Breast epithelium (tissue), 4 donors: ENCODE results near the gene PLPP3. TPM values are rescaled to one million over a fixed set of nuclear protein-coding genes. Genes with fewer than 3 reads are reported as not detected.
A peak's percentile ranks its signal among the peaks of the same experiment; 100 is the strongest.

Source experiments
- DNase-seq, 2 donors: peaks; one replicate each; pipeline ENCODE4 v3.0.0-alpha.2; 2019; ENCODE audit warnings: low spot score in 2 of 2
- H3K27ac ChIP-seq, 2 donors: fragments of 200-600 bp; sonication (generic) in 1 of 2; one replicate each; pipeline ENCODE4 v1.5.1; 2016 to 2019; ENCODE audit warnings: mild to moderate bottlenecking in 1 of 2
- H3K27me3 ChIP-seq, 2 donors: fragments of 200-600 bp; sonication (generic) in 1 of 2; one replicate each; pipeline versions ENCODE4 v1.5.1 to v1.6.0; 2017 to 2019; ENCODE audit warnings: control low read depth in 1 of 2, mild to moderate bottlenecking in 1 of 2
- H3K36me3 ChIP-seq: fragments of 200-600 bp; one replicate; pipeline ENCODE4 v1.5.1; 2019
- H3K4me1 ChIP-seq, 2 donors: fragments of 200-600 bp; sonication (generic); one replicate each; pipeline ENCODE4 v1.5.1; 2016 to 2019; ENCODE audit warnings: control low read depth in 1 of 2
- H3K4me3 ChIP-seq, 3 donors: fragments of 200-600 bp; sonication (generic); 1 replicate in 2 of 3; 2 replicates in 1 of 3; pipeline ENCODE4 v1.5.1; 2016 to 2019; ENCODE audit warnings: mild to moderate bottlenecking in 3 of 3, moderate library complexity in 2 of 3
- H3K9me3 ChIP-seq, 2 donors: fragments of 200-600 bp; sonication (generic) in 1 of 2; one replicate each; pipeline ENCODE4 v1.5.1; 2016 to 2019; ENCODE audit warnings: control low read depth in 1 of 2
- POLR2A ChIP-seq: fragments of 450-650 bp; IDR thresholded peaks from one replicate; pipeline ENCODE4 v1.6.1; 2016; ENCODE audit warnings: antibody characterized with exemption, mild to moderate bottlenecking, moderate library complexity
- POLR2AphosphoS5 ChIP-seq, 3 donors: sonication (generic); formaldehyde crosslinking; IDR thresholded peaks; one replicate each; pipeline ENCODE4 v1.6.1; 2017; ENCODE audit warnings: antibody characterized with exemption in 3 of 3
- intact Hi-C: fragments of 100-400 bp; cut with DNase I; formaldehyde crosslinking; loops from one replicate; pipeline ENCODE4 v1.15.1; 2023; ENCODE audit warnings: low total_unique reads
- total RNA-seq, 3 donors: library from RNA; depleted of rRNA; stranded (reverse); fragments of >200 nt; gene quantifications; one replicate each; pipeline ENCODE4 v1.1.0, GENCODE V29; 2016
- TF ChIP-seq, protein P1 (sequence below), 3 donors: fragments of 450-650 bp; IDR thresholded peaks; one replicate each; pipeline ENCODE4 v1.5.1; 2016 to 2017; ENCODE audit warnings: antibody characterized with exemption in 3 of 3, mild to moderate bottlenecking in 3 of 3, moderate library complexity in 3 of 3

Gene PLPP3
- total RNA-seq, 3 donors from 2014 or later = 122 to 275 (median 127) TPM

GRCh38 chr1:56457756-56458375 lies 121.5 kb downstream of the PLPP3 start:
- no peaks in the 10 kb centered on the region for H3K4me1 ChIP-seq
- H3K36me3 ChIP-seq = no peaks in the 10 kb centered on the region
- TF ChIP-seq POLR2AphosphoS5 (IDR thresholded peaks at IDR 0.05) (no peak), POLR2A (no peak)
- TF ChIP-seq, protein P1, sequence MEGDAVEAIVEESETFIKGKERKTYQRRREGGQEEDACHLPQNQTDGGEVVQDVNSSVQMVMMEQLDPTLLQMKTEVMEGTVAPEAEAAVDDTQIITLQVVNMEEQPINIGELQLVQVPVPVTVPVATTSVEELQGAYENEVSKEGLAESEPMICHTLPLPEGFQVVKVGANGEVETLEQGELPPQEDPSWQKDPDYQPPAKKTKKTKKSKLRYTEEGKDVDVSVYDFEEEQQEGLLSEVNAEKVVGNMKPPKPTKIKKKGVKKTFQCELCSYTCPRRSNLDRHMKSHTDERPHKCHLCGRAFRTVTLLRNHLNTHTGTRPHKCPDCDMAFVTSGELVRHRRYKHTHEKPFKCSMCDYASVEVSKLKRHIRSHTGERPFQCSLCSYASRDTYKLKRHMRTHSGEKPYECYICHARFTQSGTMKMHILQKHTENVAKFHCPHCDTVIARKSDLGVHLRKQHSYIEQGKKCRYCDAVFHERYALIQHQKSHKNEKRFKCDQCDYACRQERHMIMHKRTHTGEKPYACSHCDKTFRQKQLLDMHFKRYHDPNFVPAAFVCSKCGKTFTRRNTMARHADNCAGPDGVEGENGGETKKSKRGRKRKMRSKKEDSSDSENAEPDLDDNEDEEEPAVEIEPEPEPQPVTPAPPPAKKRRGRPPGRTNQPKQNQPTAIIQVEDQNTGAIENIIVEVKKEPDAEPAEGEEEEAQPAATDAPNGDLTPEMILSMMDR (IDR thresholded peaks at IDR 0.05) = no peak
- H3K9me3 ChIP-seq = no peaks in the 10 kb centered on the region
- H3K27ac ChIP-seq = no peak overlapping the region
- intact Hi-C loops = no loop called here
- no peaks in the 10 kb centered on the region for H3K27me3 ChIP-seq
- DNase-seq = no peak
- H3K4me3 ChIP-seq = no peak overlapping the region

DNA sequence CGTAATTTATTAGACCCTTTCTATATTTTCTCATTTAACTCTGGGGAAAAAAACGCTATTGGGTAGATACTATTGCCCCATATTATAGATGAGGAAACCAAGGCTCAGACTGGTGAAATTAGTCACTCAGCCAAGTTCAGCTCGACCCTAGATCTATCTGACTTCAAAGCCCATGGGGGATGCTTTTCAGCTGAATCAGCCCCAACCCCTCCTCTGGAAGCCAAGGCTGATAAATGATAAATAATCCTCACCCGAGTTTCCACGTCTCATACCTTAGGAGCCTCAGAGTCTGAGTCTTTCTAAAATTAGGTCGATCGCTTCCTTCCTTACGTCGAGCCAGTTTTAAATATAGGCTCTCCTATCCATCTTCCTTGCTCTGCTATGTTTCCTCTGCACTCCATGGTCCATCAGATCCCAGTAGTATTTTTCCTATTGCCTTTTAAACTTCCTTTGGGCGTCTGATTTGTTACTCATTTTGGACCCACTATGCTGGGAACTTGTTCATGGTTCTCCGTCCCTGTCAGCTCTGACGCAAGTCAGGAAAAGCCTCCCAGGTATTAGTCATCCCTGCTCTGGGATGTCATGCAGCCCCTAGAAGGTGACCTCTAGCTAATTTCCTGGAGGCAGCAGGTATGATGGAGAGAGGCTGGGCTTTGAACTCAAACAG lies 122.8 kb downstream of the PLPP3 start:
- TF ChIP-seq, protein P1 (IDR thresholded peaks at IDR 0.05) = no peak
- TF ChIP-seq POLR2A (no peak), POLR2AphosphoS5 (IDR thresholded peaks at IDR 0.05) (no peak)

GRCh38 chr1:56453417-56454078 lies 125.8 kb downstream of the PLPP3 start:
- no peaks in the 10 kb centered on the region for H3K9me3 ChIP-seq
- H3K4me3 ChIP-seq = no peak overlapping the region
- H3K4me1 ChIP-seq = no peaks in the 10 kb centered on the region
- no peak for DNase-seq
- intact Hi-C loops = no loop called here
- TF ChIP-seq POLR2A = no peak
- no peak for TF ChIP-seq POLR2AphosphoS5 (IDR thresholded peaks at IDR 0.05)
- TF ChIP-seq, protein P1 (IDR thresholded peaks at IDR 0.05) = no peak
- no peaks in the 10 kb centered on the region for H3K27me3 ChIP-seq
- H3K27ac ChIP-seq = peak overlapping the region; percentile 75 to 90
- no peaks in the 10 kb centered on the region for H3K36me3 ChIP-seq

More for the DNA sequence above, 122.8 kb downstream of the PLPP3 start:
- Histone ChIP-seq H3K27ac (no peak overlapping the region), H3K9me3 (no peaks in the 10 kb centered on the region), H3K27me3 (no peaks in the 10 kb centered on the region), H3K36me3 (no peaks in the 10 kb centered on the region), H3K4me3 (no peak overlapping the region), H3K4me1 (no peaks in the 10 kb centered on the region)
- no peak for DNase-seq
- intact Hi-C loops = no loop called here

DNA sequence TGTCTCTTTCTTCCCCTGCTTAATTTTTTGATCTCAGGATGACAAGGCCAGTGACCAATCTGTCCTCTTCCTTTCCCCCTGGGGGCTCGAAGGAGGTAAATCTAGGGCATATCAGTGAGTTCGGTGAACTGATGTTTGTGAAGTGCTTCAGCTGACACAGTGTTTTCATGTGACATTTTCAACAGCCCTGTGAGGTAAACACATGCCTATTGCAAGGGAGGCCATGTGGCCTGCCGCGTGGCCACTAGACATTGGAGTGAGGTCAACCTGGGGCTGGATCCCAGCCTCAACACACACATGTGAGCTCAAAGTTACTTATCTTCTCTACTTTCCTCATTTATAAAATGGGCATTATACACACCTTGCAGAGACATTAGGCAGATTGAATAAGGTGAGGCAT lies 126.3 kb downstream of the PLPP3 start:
- TF ChIP-seq POLR2AphosphoS5 (IDR thresholded peaks at IDR 0.05) (peak; percentile 52 to 79 (median 75)), POLR2A (no peak)
- intact Hi-C loops = no loop called here

DNA sequence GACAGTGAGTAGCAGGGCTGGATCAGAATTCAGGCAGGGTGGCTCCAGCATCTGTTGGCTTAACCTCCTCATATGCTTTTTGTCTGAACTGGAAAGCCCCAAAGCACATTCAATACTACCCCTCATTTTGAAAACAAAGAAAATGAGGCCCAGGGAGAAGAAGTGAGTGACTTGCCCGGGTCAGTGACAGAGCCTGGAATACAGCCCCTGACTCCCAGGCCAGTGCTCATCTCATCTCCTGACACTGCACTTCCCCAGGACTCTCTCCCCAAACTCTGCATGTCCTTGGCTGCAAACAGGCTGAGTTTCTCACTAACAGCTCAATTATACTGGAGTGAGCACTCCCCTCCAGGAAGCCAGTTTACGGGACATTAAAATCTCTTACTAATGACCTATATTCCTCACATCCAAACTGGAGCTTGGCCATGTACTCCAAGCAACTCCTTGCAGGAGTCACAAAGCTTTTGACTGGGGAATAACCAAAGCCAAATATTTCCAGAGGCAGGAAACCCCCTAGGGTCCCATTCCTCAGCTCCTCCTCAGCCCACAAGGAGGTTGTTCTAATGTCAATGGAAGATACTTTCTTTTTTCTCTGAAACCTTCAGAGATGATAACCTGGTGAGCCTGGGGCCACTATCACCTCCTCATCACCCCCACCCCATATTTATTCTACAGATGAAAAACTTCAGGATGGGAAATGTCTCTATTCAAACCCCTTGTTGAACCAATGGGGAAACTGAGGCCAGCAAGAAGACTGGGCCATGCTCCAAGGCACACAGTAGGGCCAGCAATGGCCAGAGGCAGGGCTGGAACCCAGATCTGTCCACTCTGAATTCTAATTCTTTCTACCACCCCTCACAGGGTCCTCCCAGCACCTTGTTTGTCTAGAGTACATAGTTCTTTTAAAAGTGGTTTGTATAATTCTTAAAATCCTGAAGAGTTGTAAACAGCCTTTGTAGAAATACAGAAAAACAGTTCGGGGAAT lies 127.0 kb downstream of the PLPP3 start:
- H3K36me3 ChIP-seq = no peaks in the 10 kb centered on the region
- H3K4me3 ChIP-seq = peak overlapping the region in 1 of 3 donors; percentile 23
- H3K27me3 ChIP-seq = no peaks in the 10 kb centered on the region
- H3K4me1 ChIP-seq = no peaks in the 10 kb centered on the region
- intact Hi-C loops = no loop called here
- H3K9me3 ChIP-seq = no peaks in the 10 kb centered on the region
- DNase-seq = no peak
- TF ChIP-seq POLR2A (no peak), POLR2AphosphoS5 (IDR thresholded peaks at IDR 0.05) (peak in 1 of 3 donors; percentile 56)
- TF ChIP-seq, protein P1 (IDR thresholded peaks at IDR 0.05) = no peak
- H3K27ac ChIP-seq = peak overlapping the region; percentile 75 to 90

More for the DNA sequence above, 126.3 kb downstream of the PLPP3 start:
- peak in 1 of 2 donors; percentile 43 for DNase-seq
- Histone ChIP-seq H3K36me3 (no peaks in the 10 kb centered on the region), H3K4me3 (no peak overlapping the region), H3K27me3 (no peaks in the 10 kb centered on the region), H3K4me1 (no peaks in the 10 kb centered on the region), H3K27ac (peak overlapping the region; percentile 75 to 90), H3K9me3 (no peaks in the 10 kb centered on the region)
